Mesothelial cell of epicardium (in vitro differentiated cells): ENCODE results near the gene GRM4. TPM values are rescaled to one million over a fixed set of nuclear protein-coding genes. Genes with fewer than 3 reads are reported as not detected.

Experiments used
- DNase-seq, 2 experiments: peaks; one replicate each; pipeline ENCODE4 v3.0.0; 2021; ENCODE audit warnings: low spot score in 2 of 2; ENCODE audit not compliant: unreplicated experiment in 2 of 2
- H3K27ac Mint-ChIP-seq: 2 replicates; pipeline ENCODE4 v1.8.0; 2021; ENCODE audit warnings: mixed read lengths
- H3K27me3 Mint-ChIP-seq: 2 replicates; pipeline ENCODE4 v1.8.0; 2021; ENCODE audit warnings: low read depth, mixed read lengths
- H3K36me3 Mint-ChIP-seq: 2 replicates; pipeline ENCODE4 v1.8.0; 2021; ENCODE audit warnings: mixed read lengths
- H3K4me1 Mint-ChIP-seq: 2 replicates; pipeline ENCODE4 v1.8.0; 2021; ENCODE audit warnings: mixed read lengths
- H3K4me3 Mint-ChIP-seq: 2 replicates; pipeline ENCODE4 v1.8.0; 2021; ENCODE audit warnings: mild to moderate bottlenecking, moderate library complexity, mixed read lengths
- H3K9me3 Mint-ChIP-seq: 2 replicates; pipeline ENCODE4 v1.8.0; 2021; ENCODE audit warnings: mixed read lengths
- total RNA-seq: library from RNA; stranded (reverse); gene quantifications from 3 replicates; pipeline ENCODE4 v1.2.1, GENCODE V29; 2021
- TF ChIP-seq, protein P1 (sequence below): fragments of 200-600 bp; sonication (generic); IDR thresholded peaks from one replicate; pipeline ENCODE4 v1.5.0; 2021; ENCODE audit warnings: antibody characterized with exemption; ENCODE audit not compliant: unreplicated experiment

Gene GRM4
- total RNA-seq, 1 donor from 2014 or later, result 0.22 TPM

GRCh38 chr6:34150766-34151165 is 4.9 kb upstream of the GRM4 start:
- Mint-ChIP-seq H3K9me3 (no peaks in the 10 kb centered on the region), H3K27me3 (peaks cover 92% of the 10 kb centered on the region), H3K4me3 (no peak overlapping the region), H3K36me3 (no peaks in the 10 kb centered on the region), H3K4me1 (peaks cover 5% of the 10 kb centered on the region), H3K27ac (no peak overlapping the region)
- TF ChIP-seq, protein P1, sequence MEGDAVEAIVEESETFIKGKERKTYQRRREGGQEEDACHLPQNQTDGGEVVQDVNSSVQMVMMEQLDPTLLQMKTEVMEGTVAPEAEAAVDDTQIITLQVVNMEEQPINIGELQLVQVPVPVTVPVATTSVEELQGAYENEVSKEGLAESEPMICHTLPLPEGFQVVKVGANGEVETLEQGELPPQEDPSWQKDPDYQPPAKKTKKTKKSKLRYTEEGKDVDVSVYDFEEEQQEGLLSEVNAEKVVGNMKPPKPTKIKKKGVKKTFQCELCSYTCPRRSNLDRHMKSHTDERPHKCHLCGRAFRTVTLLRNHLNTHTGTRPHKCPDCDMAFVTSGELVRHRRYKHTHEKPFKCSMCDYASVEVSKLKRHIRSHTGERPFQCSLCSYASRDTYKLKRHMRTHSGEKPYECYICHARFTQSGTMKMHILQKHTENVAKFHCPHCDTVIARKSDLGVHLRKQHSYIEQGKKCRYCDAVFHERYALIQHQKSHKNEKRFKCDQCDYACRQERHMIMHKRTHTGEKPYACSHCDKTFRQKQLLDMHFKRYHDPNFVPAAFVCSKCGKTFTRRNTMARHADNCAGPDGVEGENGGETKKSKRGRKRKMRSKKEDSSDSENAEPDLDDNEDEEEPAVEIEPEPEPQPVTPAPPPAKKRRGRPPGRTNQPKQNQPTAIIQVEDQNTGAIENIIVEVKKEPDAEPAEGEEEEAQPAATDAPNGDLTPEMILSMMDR, result no peak
- no peak for DNase-seq

GRCh38 chr6:34149831-34150400 is 4.0 kb upstream of the GRM4 start:
- H3K27me3 Mint-ChIP-seq, result peaks cover 91% of the 10 kb centered on the region
- H3K9me3 Mint-ChIP-seq, result no peaks in the 10 kb centered on the region
- no peaks in the 10 kb centered on the region for H3K36me3 Mint-ChIP-seq
- H3K27ac Mint-ChIP-seq, result no peak overlapping the region
- DNase-seq, result no peak
- TF ChIP-seq, protein P1, result no peak
- H3K4me1 Mint-ChIP-seq, result peaks cover 7% of the 10 kb centered on the region
- H3K4me3 Mint-ChIP-seq, result no peak overlapping the region

DNA sequence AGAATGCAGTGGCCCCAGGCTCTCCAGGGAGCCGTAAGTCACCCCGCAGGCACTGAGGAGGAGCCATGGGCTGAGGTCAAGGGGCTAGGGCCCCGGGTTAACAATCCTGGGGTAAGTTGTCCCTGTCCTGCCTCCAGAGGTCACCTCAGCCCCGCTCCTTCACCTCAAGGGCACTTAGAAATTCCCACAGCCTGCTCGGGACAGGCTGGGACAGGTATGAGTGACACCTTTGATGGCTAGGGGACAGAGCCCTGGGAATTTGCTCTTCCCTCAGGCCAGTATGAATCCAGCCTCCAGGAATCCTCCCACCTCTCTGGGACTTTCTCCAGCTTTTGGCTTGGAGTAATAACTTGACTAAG is 3.5 kb upstream of the GRM4 start:
- Mint-ChIP-seq H3K4me3 (no peak overlapping the region), H3K9me3 (no peaks in the 10 kb centered on the region)

DNA sequence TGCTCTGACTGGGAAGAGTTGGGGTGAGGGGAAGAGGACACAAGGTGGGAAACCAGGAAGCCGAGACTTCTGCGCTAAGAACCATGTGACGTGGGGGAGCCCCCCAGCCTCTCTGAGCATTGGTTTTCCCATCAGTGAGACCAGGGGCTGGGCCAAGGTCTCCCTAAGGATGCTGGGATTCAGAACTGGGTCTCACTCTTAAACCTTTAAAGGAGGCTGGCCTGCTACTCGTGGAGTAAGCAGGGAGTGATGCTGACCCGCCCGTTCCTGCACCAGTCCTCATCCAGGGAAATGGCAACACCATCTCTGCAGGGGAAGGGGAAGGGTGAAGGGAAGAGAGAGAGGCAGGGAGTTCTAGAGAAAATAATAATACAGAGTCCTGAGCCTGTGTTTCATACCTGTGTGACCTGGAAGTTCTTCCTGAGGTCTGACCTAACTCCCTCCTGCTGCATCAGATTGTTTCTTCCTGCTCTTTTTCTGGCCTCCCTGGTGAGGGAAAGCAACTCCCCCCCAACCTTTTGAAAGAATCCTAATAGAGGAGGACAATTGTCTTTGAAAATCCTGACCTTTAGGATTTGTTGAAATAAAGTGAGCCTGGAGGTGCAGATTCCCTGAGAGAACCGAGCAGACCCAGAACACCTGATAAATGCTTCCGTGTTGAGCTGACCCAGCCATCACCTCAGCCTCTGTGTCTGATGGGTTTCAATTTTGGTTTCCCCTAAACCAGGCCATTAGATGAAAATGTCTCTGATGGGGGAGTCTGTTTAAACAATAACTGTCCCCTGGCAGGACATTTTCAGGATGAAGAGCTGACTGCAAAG is 3.0 kb upstream of the GRM4 start:
- no peaks in the 10 kb centered on the region for H3K36me3 Mint-ChIP-seq
- H3K27ac Mint-ChIP-seq, result no peak overlapping the region
- H3K4me1 Mint-ChIP-seq, result peaks cover 5% of the 10 kb centered on the region
- H3K4me3 Mint-ChIP-seq, result no peak overlapping the region
- DNase-seq, result no peak
- H3K9me3 Mint-ChIP-seq, result no peaks in the 10 kb centered on the region
- TF ChIP-seq, protein P1, result no peak
- peaks cover 89% of the 10 kb centered on the region for H3K27me3 Mint-ChIP-seq

More for the DNA sequence above, 3.5 kb upstream of the GRM4 start:
- DNase-seq, result no peak
- H3K4me1 Mint-ChIP-seq, result peaks cover 6% of the 10 kb centered on the region
- H3K36me3 Mint-ChIP-seq, result no peaks in the 10 kb centered on the region
- peaks cover 90% of the 10 kb centered on the region for H3K27me3 Mint-ChIP-seq
- TF ChIP-seq, protein P1, result no peak
- no peak overlapping the region for H3K27ac Mint-ChIP-seq

DNA sequence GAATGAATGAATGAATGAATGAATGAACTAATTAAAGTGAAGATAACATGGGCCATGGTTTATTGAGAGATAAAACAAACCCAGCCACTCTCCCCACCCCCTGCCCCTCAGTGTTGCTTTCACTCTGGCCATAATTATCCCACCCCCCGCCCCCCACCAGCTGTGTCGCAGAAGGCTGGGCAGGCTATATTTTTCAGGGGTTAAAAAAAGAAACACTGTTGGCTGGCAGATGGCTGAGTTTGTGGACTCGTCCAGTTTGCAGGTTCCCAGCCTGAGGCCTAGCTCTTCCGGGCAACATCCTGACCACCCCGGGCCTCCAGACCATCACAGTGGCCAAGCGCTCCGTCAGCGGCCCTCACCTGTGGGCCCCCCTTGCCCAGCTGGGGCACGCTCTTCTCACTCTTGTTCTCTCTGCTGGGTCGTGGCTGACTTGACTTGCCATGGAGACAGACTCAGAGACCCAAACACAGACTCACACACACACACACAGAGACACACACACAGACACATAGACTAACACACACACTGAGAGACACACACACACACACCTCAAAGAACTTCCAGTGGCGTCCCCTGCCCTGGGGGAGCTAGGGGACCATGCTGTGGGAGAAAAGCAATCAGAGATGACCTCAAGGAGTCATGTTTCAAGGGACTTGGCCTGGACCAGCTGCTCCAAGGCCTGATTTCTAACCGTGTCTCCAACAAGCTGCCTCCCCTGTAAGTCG is 2.2 kb upstream of the GRM4 start:
- H3K27ac Mint-ChIP-seq, result no peak overlapping the region
- no peak for DNase-seq
- peaks cover 10% of the 10 kb centered on the region for H3K4me1 Mint-ChIP-seq
- H3K9me3 Mint-ChIP-seq, result no peaks in the 10 kb centered on the region
- no peaks in the 10 kb centered on the region for H3K36me3 Mint-ChIP-seq
- H3K4me3 Mint-ChIP-seq, result no peak overlapping the region
- TF ChIP-seq, protein P1, result no peak
- H3K27me3 Mint-ChIP-seq, result peaks cover 90% of the 10 kb centered on the region
